ENCODE measurements around the gene PRDM15. TPM values are rescaled to one million over a fixed set of nuclear protein-coding genes. Genes with fewer than 3 reads are reported as not detected.

PRDM15 gene
- polyA plus RNA-seq, 1 donor, result 7.3 TPM

- DNase-seq, result no peak
Observed at GRCh38 chr21:41780337-41781049, 98.7 kb downstream of the PRDM15 start.

GRCh38 chr21:41779659-41780058 is 99.5 kb downstream of the PRDM15 start:
- DNase-seq, result no peak

- DNase-seq, result no peak
Observed at GRCh38 chr21:41778930-41779600, 100.1 kb downstream of the PRDM15 start.

GRCh38 chr21:41777951-41778815 is 101.0 kb downstream of the PRDM15 start:
- DNase-seq, result no peak

- no peak for DNase-seq
Observed at GRCh38 chr21:41776778-41777177, 102.4 kb downstream of the PRDM15 start.

GRCh38 chr21:41775149-41775472 is 104.0 kb downstream of the PRDM15 start:
- no peak for DNase-seq

GRCh38 chr21:41774467-41775148 is 104.5 kb downstream of the PRDM15 start:
- no peak for DNase-seq

GRCh38 chr21:41772351-41773080 is 106.6 kb downstream of the PRDM15 start:
- no peak for DNase-seq

GRCh38 chr21:41771625-41771945 is 107.6 kb downstream of the PRDM15 start:
- DNase-seq, result no peak

GRCh38 chr21:41770901-41771624 is 108.1 kb downstream of the PRDM15 start:
- no peak for DNase-seq

GRCh38 chr21:41769933-41770332 is 109.2 kb downstream of the PRDM15 start:
- no peak for DNase-seq

GRCh38 chr21:41769521-41769920 is 109.6 kb downstream of the PRDM15 start:
- DNase-seq, result no peak

GRCh38 chr21:41769111-41769510 is 110.0 kb downstream of the PRDM15 start:
- DNase-seq, result no peak

- no peak for DNase-seq
Observed at GRCh38 chr21:41768437-41769042, 110.6 kb downstream of the PRDM15 start.

- DNase-seq, result no peak
Observed at GRCh38 chr21:41767606-41768436, 111.3 kb downstream of the PRDM15 start.

- no peak for DNase-seq
Observed at GRCh38 chr21:41766883-41767605, 112.1 kb downstream of the PRDM15 start, which contains the start of gene RIPK4. RIPK4 (minus strand) TSS chr21:41767052; CDS start chr21:41767041, 11 bp downstream.

- no peak for DNase-seq
Observed at GRCh38 chr21:41765973-41766882, 112.9 kb downstream of the PRDM15 start.

- DNase-seq, result no peak
Observed at GRCh38 chr21:41765420-41765821, 113.7 kb downstream of the PRDM15 start.
